K562 (cell line): ENCODE data around the gene SYT15. TPM values are rescaled to one million over a fixed set of nuclear protein-coding genes. Genes with fewer than 3 reads are reported as not detected.
"Not testable (repeated sequence)": the region's sequence is repeated elsewhere in the genome, so short reads cannot be mapped to it uniquely, and the experiment has no call there.

Experiments used
- ATAC-seq: fragments of 200-7000 bp; cut with Tn5 transposase; 3 replicates; pipeline ENCODE4 v1.9.1; 2020; ENCODE audit warnings: moderate library complexity
- BruUV-seq: library from RNA; stranded (reverse); fragments of 400-500 nt; replicated peaks from 2 replicates; lab custom pipeline; 2021; lab: Mats Ljungman, UMichigan
- CTCF ChIA-PET: fragments of 300-600 bp; formaldehyde crosslinking; extraction: SDS; loops from one replicate; lab custom pipeline; 2021; ENCODE audit warnings: low intra/inter-chr PET ratio; lab: Yijun Ruan, JAX
- POLR2A ChIA-PET: fragments of 300-600, 350-650 bp; sonication (Branson Sonifier 250); formaldehyde crosslinking; extraction: SDS; loops from one replicate; lab custom pipeline; 2021; ENCODE audit warnings: antibody characterized with exemption, inconsistent platforms; lab: Yijun Ruan, JAX
- DNase-seq, 4 experiments: peaks; one replicate each; pipeline versions ENCODE4 v3.0.0 to v3.0.0-alpha.2; 2011 to 2018; ENCODE audit warnings: low spot score in 3 of 4, mixed read lengths in 3 of 4; ENCODE audit errors: extremely low read depth in 1 of 4
- FAIRE-seq: peaks from 2 replicates; lab custom pipeline; 2011; peaks lifted over from hg19 to GRCh38; lab: Jason Lieb, UNC
- H2AFZ ChIP-seq: 2 replicates; pipeline ENCODE4 v1.6.0; 2011; ENCODE audit warnings: low read depth, low read length, control low read depth, inconsistent platforms
- H3K27ac ChIP-seq: fragments of 200-600 bp; 3 replicates; pipeline ENCODE4 v1.8.0; 2011; ENCODE audit warnings: low read depth, mild to moderate bottlenecking, control low read depth, inconsistent platforms, low read length, moderate library complexity, mixed read lengths; ENCODE audit errors: extremely low read depth
- H3K27me3 ChIP-seq, 2 experiments: fragments of 300-600 bp in 1 of 2; 2 replicates in 1 of 2; 3 replicates in 1 of 2; pipeline versions ENCODE4 v1.6.0 to v1.8.0; 2011; ENCODE audit warnings: inconsistent platforms in 2 of 2, low read length in 2 of 2, mild to moderate bottlenecking in 1 of 2, mixed read lengths in 1 of 2, moderate library complexity in 1 of 2; ENCODE audit not compliant: control insufficient read depth in 2 of 2, insufficient read depth in 2 of 2
- H3K36me3 ChIP-seq: fragments of 300-600 bp; 3 replicates; pipeline ENCODE4 v1.8.0; 2011; ENCODE audit warnings: mild to moderate bottlenecking, low read length, inconsistent platforms; ENCODE audit not compliant: control insufficient read depth, insufficient read depth
- H3K4me1 ChIP-seq, 2 experiments: fragments of 200-600 bp in 1 of 2; replicated peaks in 1 of 2; 2 replicates in 1 of 2; 3 replicates in 1 of 2; pipeline versions ENCODE4 v1.5.1 to v1.8.0; 2011; ENCODE audit warnings: inconsistent platforms in 2 of 2, low read length in 2 of 2, mild to moderate bottlenecking in 1 of 2, mixed read lengths in 1 of 2, moderate library complexity in 1 of 2; ENCODE audit not compliant: control insufficient read depth in 2 of 2, insufficient read depth in 2 of 2
- H3K4me2 ChIP-seq: 2 replicates; pipeline ENCODE4 v1.6.1; 2011; ENCODE audit warnings: low read length, control low read depth, inconsistent platforms, mixed read lengths; ENCODE audit not compliant: insufficient read depth
- H3K4me3 ChIP-seq: fragments of 200-600 bp; sonication (generic), shearing (Covaris generic); 2 replicates; pipeline ENCODE4 v1.5.1; 2016; ENCODE audit warnings: control low read depth, inconsistent platforms
- H3K79me2 ChIP-seq: fragments of 200-600 bp; 3 replicates; pipeline ENCODE4 v1.8.0; 2011; ENCODE audit warnings: low read length, inconsistent platforms; ENCODE audit not compliant: control insufficient read depth, insufficient read depth
- H3K9ac ChIP-seq, 2 experiments: 2 replicates each; pipeline versions ENCODE4 v1.6.0 to v1.6.1; 2011; ENCODE audit warnings: low read depth in 2 of 2, low read length in 2 of 2, control low read depth in 1 of 2, inconsistent platforms in 1 of 2, mild to moderate bottlenecking in 1 of 2, mixed read lengths in 1 of 2; ENCODE audit not compliant: insufficient read depth in 1 of 2
- H3K9me1 ChIP-seq: one replicate; pipeline ENCODE4 v1.6.0; 2011; ENCODE audit warnings: inconsistent platforms, mild to moderate bottlenecking, low read length, moderate library complexity; ENCODE audit not compliant: control insufficient read depth, insufficient read depth
- H3K9me3 ChIP-seq: replicated peaks from 2 replicates; pipeline ENCODE4 v1.5.1; 2011; ENCODE audit warnings: low read depth, low read length, inconsistent platforms; ENCODE audit not compliant: control insufficient read depth, insufficient read depth
- H4K20me1 ChIP-seq: replicated peaks from 2 replicates; pipeline ENCODE4 v1.6.1; 2011; ENCODE audit warnings: low read length, inconsistent platforms, mixed read lengths; ENCODE audit not compliant: control insufficient read depth, insufficient read depth
- WGBS: fragments of 100-300 bp; shearing (Covaris generic); methylation state at CpG from one replicate; pipeline ENCODE4 v1.1.6; 2016; ENCODE audit warnings: low coverage, mixed read lengths; ENCODE audit not compliant: insufficient coverage; ENCODE audit errors: missing lambda C conversion rate; 5-methylcytosine and 5-hydroxymethylcytosine counted together
- in situ Hi-C: fragments of 300-500 bp; cut with MboI; formaldehyde crosslinking; loops from 4 replicates; pipeline ENCODE4 v1.15.0; 2018; ENCODE audit warnings: inconsistent platforms, mixed read lengths
- intact Hi-C: fragments of 100-400 bp; cut with micrococcal nuclease; formaldehyde crosslinking; loops from 2 replicates; pipeline ENCODE4 v1.14.2; 2022
- polyA plus RNA-seq, 8 experiments: library from polyadenylated mRNA; depleted of rRNA in 4 of 8; stranded (reverse) in 5 of 8; unstranded in 3 of 8; fragments of >200 nt; fragmentation: Nextera tagmentation in 2 of 8; fragmentation: Illumina TruSeq in 1 of 8; extraction: Ambion mirVana in 2 of 8; extraction: Trizol in 1 of 8; gene quantifications; 2 replicates each; pipeline versions ENCODE4 v1.2.1 to v1.2.3, GENCODE V29; 2011 to 2014; ENCODE audit warnings: inconsistent platforms in 1 of 8, missing spikeins in 1 of 8
- total RNA-seq, 7 experiments: library from RNA; depleted of rRNA in 6 of 7; stranded (reverse); fragments of >200 nt in 6 of 7; fragmentation: Illumina TruSeq in 2 of 7; extraction: Trizol in 2 of 7; gene quantifications; 2 replicates each; pipeline versions ENCODE4 v1.2.1 to v1.2.3, GENCODE V29; 2011 to 2021; ENCODE audit warnings: low replicate concordance in 1 of 7

The SYT15 gene
- total and polyA plus RNA-seq, 9 of the 15 experiments (the other 6 are each of a cell fraction or from before 2014, with no cell fraction given): 0.05 to 0.82 (median 0.21) TPM; not detected in 1

DNA sequence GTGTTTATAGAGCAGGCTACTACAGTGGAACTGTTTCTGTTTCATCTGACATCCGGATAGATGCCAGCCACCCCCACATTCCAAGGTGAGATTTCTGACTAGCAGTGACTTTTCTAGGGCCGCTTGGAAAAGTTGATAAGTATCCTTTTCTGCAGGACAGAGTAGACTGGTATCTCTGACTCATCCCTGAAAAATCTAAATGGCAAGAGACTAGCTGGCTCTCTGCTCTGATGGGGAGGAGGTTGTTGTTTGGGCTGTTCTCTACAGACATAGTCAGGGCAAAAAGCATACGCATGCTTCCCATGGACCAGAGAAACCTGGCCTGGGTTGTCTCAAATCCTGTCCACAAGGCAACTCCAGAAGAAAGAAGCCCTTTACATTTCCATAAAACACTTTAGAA is 10.7 kb downstream of the SYT15 start:
- H3K36me3 ChIP-seq, intact Hi-C loops, H3K4me3 ChIP-seq, H3K79me2 ChIP-seq, CTCF ChIA-PET, POLR2A ChIA-PET, H3K9ac ChIP-seq, H3K27me3 ChIP-seq, H4K20me1 ChIP-seq, H3K27ac ChIP-seq, FAIRE-seq, H3K9me3 ChIP-seq, H3K4me1 ChIP-seq, in situ Hi-C loops, H3K4me2 ChIP-seq, BruUV-seq, ATAC-seq, H3K9me1 ChIP-seq, DNase-seq, H2AFZ ChIP-seq: not testable (repeated sequence)
- WGBS: no CpG with 5 or more reads among the region's 3 CpGs

DNA sequence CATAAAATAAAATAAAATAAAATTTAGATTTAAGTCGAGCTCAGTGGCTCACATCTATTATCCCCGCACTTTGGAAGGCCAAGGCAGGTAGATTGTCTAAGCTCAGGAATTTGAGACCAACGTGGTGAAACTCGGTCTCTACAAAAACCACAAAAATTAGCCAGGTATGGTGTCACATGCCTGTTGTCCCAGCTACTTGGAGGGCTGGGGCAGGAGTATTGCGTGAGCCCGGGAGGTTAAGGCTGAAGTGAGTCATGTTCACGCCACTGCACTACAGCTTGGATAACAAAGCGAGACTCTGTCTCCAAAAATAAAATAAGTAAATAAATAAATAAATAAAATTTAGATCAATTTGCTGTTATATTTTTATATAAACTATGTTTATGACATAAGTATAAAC is 12.1 kb downstream of the SYT15 start:
- H3K79me2 ChIP-seq, CTCF ChIA-PET, H3K4me2 ChIP-seq, in situ Hi-C loops, H3K27me3 ChIP-seq, H3K9me1 ChIP-seq, POLR2A ChIA-PET, H2AFZ ChIP-seq, H3K27ac ChIP-seq, ATAC-seq, H3K4me3 ChIP-seq, H3K9me3 ChIP-seq, BruUV-seq, intact Hi-C loops, H4K20me1 ChIP-seq, H3K9ac ChIP-seq, H3K4me1 ChIP-seq, FAIRE-seq, DNase-seq, H3K36me3 ChIP-seq: not testable (repeated sequence)
- WGBS: no CpG with 5 or more reads among the region's 8 CpGs

DNA sequence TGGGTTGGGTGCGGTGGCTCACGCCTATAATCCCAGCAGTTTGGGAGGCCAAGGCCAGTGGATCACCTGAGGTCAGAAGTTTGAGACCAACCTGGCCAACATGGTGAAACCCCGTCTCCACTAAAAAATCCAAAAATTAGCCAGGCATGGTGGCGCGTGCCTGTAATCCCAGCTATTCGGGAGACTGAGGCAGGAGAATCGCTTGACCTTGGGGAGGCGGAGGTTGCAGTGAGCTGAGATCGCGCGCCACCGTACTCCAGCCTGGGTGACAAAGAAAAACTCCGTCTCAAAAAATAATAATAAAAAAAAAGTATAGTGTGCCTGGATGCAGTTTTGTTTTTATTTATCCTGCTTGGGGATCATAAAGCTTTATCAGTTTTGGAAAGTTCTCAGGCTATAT is 14.4 kb downstream of the SYT15 start:
- CTCF ChIA-PET, H3K4me2 ChIP-seq, H4K20me1 ChIP-seq, H3K9me1 ChIP-seq, DNase-seq, H3K9ac ChIP-seq, BruUV-seq, ATAC-seq, H3K36me3 ChIP-seq, H3K79me2 ChIP-seq, POLR2A ChIA-PET, H3K27me3 ChIP-seq, FAIRE-seq, H3K4me1 ChIP-seq, H3K27ac ChIP-seq, H3K4me3 ChIP-seq, H3K9me3 ChIP-seq, H2AFZ ChIP-seq, intact Hi-C loops, in situ Hi-C loops: not testable (repeated sequence)
- 12% methylated on average over 10 of the region's 13 CpGs for WGBS

DNA sequence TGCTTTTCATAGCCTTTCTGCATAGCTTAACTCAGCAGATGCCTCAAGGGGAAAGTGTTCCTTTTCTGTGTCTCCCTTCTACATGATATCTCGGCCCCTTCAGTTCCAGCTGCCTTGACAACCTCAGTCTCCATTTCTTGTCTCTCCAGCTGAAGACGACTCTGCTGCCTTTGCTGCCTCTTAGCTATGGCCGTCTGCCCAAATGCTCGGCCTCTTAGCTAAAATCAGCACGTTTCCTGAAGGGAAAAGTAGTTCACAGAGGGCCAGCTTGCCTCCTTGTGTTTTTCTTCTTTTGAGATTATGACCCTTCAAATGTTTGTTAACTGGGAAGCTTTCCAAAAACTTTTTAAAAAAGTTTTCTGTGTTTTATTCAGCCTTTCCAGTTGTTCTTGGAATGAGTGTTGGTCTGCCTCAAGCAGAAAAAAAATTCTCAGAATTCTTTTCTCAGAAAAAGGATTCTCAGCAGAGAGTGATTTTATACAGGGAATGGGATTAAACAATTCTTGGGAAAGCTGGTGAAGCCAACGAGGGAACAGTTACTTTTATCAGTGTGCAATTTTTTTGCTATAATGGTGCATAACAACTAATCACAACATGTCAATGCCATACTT is 15.6 kb downstream of the SYT15 start:
- H3K27me3 ChIP-seq, POLR2A ChIA-PET, H3K9me3 ChIP-seq, BruUV-seq, ATAC-seq, DNase-seq, H3K4me2 ChIP-seq, H3K9ac ChIP-seq, H3K4me1 ChIP-seq, H3K79me2 ChIP-seq, H3K27ac ChIP-seq, FAIRE-seq, H3K9me1 ChIP-seq, CTCF ChIA-PET, H3K4me3 ChIP-seq, H4K20me1 ChIP-seq, intact Hi-C loops, in situ Hi-C loops, H3K36me3 ChIP-seq, H2AFZ ChIP-seq: not testable (repeated sequence)
- WGBS: 0% methylated on average over 4 of the region's 6 CpGs
